Measurements from ENCODE around the gene TMEM215. TPM values are rescaled to one million over a fixed set of nuclear protein-coding genes. Genes with fewer than 3 reads are reported as not detected.

The TMEM215 gene
- total RNA-seq, 4 donors from 2014 or later, result not detected

DNA sequence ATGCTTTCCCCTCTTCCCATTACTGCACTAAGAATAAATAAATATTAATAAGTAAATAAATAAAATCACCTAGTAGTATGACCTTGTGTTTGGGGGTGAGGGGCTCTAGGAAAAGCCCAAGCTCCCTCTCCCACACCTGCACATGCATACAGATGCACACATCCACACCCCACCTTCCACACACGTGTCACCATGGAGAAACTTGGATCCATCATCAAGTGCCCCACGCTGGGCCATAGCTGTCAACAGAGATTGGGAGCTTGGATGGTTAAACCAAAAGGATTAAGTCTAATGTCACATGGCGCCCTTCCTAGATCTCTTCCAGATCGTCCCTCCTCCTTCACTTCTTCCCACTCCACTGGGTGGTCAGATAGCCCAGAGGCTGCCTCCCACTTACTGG, 37.0 kb downstream of the TMEM215 start:
- Histone ChIP-seq H3K4me1 (no peaks in the 10 kb centered on the region), H3K27ac (no peak overlapping the region), H3K36me3 (no peaks in the 10 kb centered on the region), H3K27me3 (no peaks in the 10 kb centered on the region), H3K9me3 (no peaks in the 10 kb centered on the region), H3K4me3 (no peak overlapping the region)
- intact Hi-C loops (cut with DNase I; ENCODE audit: low total_unique reads), result no loop called here
- DNase-seq, result no peak
- in situ Hi-C loops (cut with MboI; ENCODE audit: low pct_ligation_motif_present in 1 of 4, low pct_unique_long_range_greater_than_20kb in 1 of 4, low sequenced_read_pairs in 3 of 4), result loop anchor here in 1 of 4 donors (10.0 kb wide), 1 partner anchor 64 kb away; no protein-coding TSS in a partner anchor
- WGBS, 2 donors (ENCODE audit: low coverage in 1 of 2), result 62 to 64% methylated on average over 2 to 4 of the region's 4 CpGs
- TF ChIP-seq CTCF (IDR thresholded peaks at IDR 0.05), result no peak
- TF ChIP-seq POLR2A (IDR thresholded peaks at IDR 0.05), result no peak
- no peak for TF ChIP-seq POLR2AphosphoS5 (IDR thresholded peaks at IDR 0.05)
- no peak for TF ChIP-seq EP300 (IDR thresholded peaks at IDR 0.05; ENCODE audit: low read depth)

DNA sequence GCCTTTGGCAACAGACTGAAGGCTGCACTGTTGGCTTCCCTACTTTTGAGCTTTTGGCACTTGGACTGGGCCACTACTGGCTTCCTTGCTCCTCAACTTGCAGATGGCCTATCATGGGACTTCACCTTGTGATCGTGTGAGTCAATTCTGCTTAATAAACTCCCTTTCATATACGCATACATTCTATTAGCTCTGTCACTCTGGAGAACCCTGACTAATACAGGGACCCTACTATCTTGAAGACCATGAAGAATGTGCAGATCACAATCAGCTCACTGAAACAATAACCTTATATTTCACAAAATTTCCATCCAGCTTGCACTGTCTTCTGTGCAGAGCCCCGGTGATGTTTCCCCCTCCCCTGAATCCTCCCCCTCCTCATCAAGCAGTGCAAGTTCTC, 39.8 kb downstream of the TMEM215 start:
- DNase-seq, result no peak
- Histone ChIP-seq H3K27ac (no peak overlapping the region), H3K4me1 (no peaks in the 10 kb centered on the region), H3K27me3 (no peaks in the 10 kb centered on the region), H3K9me3 (no peaks in the 10 kb centered on the region), H3K4me3 (no peak overlapping the region), H3K36me3 (no peaks in the 10 kb centered on the region)
- TF ChIP-seq CTCF (IDR thresholded peaks at IDR 0.05) (no peak), POLR2AphosphoS5 (IDR thresholded peaks at IDR 0.05) (no peak), POLR2A (IDR thresholded peaks at IDR 0.05) (no peak), EP300 (IDR thresholded peaks at IDR 0.05; ENCODE audit: low read depth) (no peak)
- in situ Hi-C loops (cut with MboI; ENCODE audit: low pct_ligation_motif_present in 1 of 4, low pct_unique_long_range_greater_than_20kb in 1 of 4, low sequenced_read_pairs in 3 of 4) (loop anchor here in 1 of 4 donors (10.0 kb wide), 1 partner anchor 62 kb away; no protein-coding TSS in a partner anchor), intact Hi-C loops (cut with DNase I; ENCODE audit: low total_unique reads) (no loop called here)
- 59 to 79% methylated on average over 3 of the region's 3 CpGs for WGBS, 2 donors (ENCODE audit: low coverage in 1 of 2)

DNA sequence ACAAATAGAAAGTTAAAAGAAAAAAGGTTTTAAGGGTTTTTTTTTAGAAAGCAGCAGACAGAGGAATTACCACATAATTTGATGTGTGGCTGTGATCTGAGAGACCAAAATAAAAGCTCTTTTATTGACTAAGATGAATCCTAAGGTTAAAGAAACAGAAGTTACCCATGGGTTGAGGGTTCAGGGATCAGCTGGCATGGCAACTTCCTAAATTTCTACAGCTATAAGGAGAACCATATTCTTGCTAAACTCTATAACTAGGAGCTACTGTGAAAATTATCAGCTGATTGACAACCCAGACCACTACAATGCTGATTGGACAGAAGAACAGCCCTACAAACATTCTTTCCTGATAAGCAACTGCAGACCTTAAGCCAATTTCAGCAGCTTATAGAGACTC, 40.2 kb downstream of the TMEM215 start:
- no peaks in the 10 kb centered on the region for H3K4me1 ChIP-seq
- in situ Hi-C loops (cut with MboI; ENCODE audit: low pct_ligation_motif_present in 1 of 4, low pct_unique_long_range_greater_than_20kb in 1 of 4, low sequenced_read_pairs in 3 of 4), result loop anchor here in 1 of 4 donors (10.0 kb wide), 1 partner anchor 61 kb away; no protein-coding TSS in a partner anchor

GRCh38 chr9:32825203-32825602, 41.9 kb downstream of the TMEM215 start:
- TF ChIP-seq POLR2AphosphoS5 (IDR thresholded peaks at IDR 0.05), result no peak
- no peak for TF ChIP-seq POLR2A (IDR thresholded peaks at IDR 0.05)
- no peak for TF ChIP-seq CTCF (IDR thresholded peaks at IDR 0.05)
- no peak for TF ChIP-seq EP300 (IDR thresholded peaks at IDR 0.05; ENCODE audit: low read depth)
- Histone ChIP-seq H3K9me3 (no peaks in the 10 kb centered on the region), H3K36me3 (no peaks in the 10 kb centered on the region), H3K4me1 (no peaks in the 10 kb centered on the region), H3K27ac (no peak overlapping the region), H3K27me3 (no peaks in the 10 kb centered on the region), H3K4me3 (no peak overlapping the region)
- WGBS, 2 donors (ENCODE audit: low coverage in 1 of 2), result 49 to 60% methylated on average over 2 of the region's 2 CpGs
- no peak for DNase-seq
- in situ Hi-C loops (cut with MboI; ENCODE audit: low pct_ligation_motif_present in 1 of 4, low pct_unique_long_range_greater_than_20kb in 1 of 4, low sequenced_read_pairs in 3 of 4), result loop anchor here in 1 of 4 donors (10.0 kb wide), 1 partner anchor 60 kb away; no protein-coding TSS in a partner anchor
- intact Hi-C loops (cut with DNase I; ENCODE audit: low total_unique reads), result no loop called here

More for the DNA sequence above, 40.2 kb downstream of the TMEM215 start:
- intact Hi-C loops (cut with DNase I; ENCODE audit: low total_unique reads), result no loop called here
- Histone ChIP-seq H3K36me3 (no peaks in the 10 kb centered on the region), H3K4me3 (no peak overlapping the region), H3K27me3 (no peaks in the 10 kb centered on the region), H3K27ac (no peak overlapping the region), H3K9me3 (no peaks in the 10 kb centered on the region)
- TF ChIP-seq EP300 (IDR thresholded peaks at IDR 0.05; ENCODE audit: low read depth) (no peak), POLR2A (IDR thresholded peaks at IDR 0.05) (no peak), CTCF (IDR thresholded peaks at IDR 0.05) (no peak), POLR2AphosphoS5 (IDR thresholded peaks at IDR 0.05) (no peak)
- no peak for DNase-seq
